ENCODE measurements around the gene GALNT14. TPM values are rescaled to one million over a fixed set of nuclear protein-coding genes. Genes with fewer than 3 reads are reported as not detected.

GALNT14 gene
- polyA plus RNA-seq, 3 donors = 1.7 to 3.9 (median 2.1) TPM

DNA sequence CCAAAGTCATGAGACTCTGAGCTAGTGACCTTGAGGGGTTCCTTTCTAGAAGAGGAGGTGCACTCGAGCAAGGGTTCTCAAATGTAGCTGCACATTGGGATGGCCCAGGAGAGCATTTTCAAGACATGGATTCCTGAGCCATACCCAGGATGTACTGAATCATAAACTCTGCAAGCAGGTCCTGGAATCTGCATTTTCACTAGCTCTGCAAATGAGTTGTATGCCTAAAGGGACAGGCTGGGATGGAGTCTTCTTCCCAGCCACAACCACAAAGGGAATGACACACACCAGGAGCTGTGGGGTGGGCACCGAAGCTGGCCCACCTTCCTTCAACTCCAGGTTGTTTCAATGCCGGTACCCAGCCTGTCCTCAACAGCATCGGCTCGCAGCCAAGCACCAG, 90.6 kb downstream of the GALNT14 start:
- 69 to 80% (median 71%) methylated on average over 5 of the region's 5 CpGs for WGBS, 3 donors
- H3K27ac ChIP-seq (ENCODE audit: low read depth, low read length) = no peak overlapping the region

GRCh38 chr2:31038385-31038784, 99.9 kb downstream of the GALNT14 start:
- no peak overlapping the region for H3K27ac ChIP-seq (ENCODE audit: low read depth, low read length)
- WGBS, 3 donors = 62 to 81% (median 78%) methylated on average over 4 of the region's 4 CpGs

DNA sequence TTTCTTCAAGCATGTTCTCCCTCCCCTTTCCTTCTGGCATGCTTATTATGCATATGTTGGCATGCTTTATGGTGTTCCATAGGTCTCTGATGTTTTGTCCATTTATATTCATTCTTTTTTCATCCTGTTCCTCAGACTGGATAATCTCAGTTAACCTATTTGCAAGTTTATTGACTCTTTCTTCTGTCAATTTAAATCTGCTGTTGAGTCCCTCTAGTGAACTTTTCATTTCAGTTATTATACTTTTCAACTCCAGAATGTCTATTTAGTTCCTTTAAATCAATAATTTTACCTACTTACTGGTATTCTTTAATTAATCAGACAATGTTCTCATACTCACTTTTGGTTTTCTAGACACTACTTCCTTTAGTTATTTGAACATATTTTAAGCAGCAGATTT, 101.2 kb downstream of the GALNT14 start:
- H3K27ac ChIP-seq (ENCODE audit: low read depth, low read length) = no peak overlapping the region

DNA sequence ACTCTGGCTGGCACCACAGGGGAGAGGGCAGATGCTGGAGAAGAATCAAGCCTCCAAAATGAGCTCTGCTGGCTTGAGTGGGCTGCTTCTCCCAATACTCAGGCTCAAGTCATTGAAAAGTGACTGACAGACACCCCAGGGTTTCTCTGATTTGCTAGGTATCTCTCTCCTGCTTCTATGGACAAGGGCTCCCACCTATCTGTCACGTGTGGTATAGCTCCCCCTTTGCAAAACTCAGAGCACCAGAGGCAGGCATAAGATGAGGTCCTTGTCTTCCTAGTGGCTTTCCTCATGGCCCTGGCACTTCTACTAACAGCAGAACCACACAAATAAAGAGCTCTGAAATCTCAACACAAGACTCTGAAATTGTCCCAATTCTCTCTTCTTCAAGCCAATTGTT, 105.2 kb downstream of the GALNT14 start:
- no peak overlapping the region for H3K27ac ChIP-seq (ENCODE audit: low read depth, low read length)

GRCh38 chr2:31032475-31032874, 105.8 kb downstream of the GALNT14 start:
- H3K27ac ChIP-seq (ENCODE audit: low read depth, low read length) = no peak overlapping the region
- WGBS, 3 donors = 59 to 77% (median 65%) methylated on average over 3 of the region's 3 CpGs

More for the DNA sequence above, 105.2 kb downstream of the GALNT14 start:
- 16 to 37% (median 17%) methylated on average over 1 of the region's 1 CpG for WGBS, 3 donors

DNA sequence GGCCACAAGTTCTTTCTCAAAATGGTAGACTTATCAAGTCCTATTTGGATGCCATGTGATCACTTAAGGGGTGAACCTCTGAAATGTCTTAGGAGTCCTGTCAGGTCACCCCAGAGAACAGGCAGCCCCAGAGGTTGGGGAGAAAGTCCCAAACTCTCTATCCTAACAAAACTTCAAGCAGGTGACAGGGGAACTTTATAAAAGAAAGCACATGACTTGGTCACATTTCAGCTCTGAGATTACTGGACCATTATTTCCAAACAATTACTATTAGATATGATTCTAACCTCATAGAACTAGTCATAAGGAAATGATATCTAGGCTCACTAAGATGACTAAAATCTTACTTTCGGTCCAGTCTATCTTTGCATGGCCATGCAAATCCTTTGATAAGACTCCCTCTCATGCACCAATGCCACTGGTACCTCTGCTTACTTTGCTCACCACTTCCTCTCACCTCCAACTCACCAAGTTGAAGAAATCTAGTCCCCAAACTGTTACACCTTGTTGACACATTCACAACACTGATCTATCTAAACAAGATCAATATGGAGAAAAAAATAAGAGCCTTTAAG, 107.0 kb downstream of the GALNT14 start:
- 0 to 50% (median 41%) methylated on average over 1 of the region's 1 CpG for WGBS, 3 donors

GRCh38 chr2:31028417-31028816, 109.8 kb downstream of the GALNT14 start:
- H3K27ac ChIP-seq (ENCODE audit: low read depth, low read length) = no peak overlapping the region
- 39 to 65% (median 63%) methylated on average over 8 of the region's 8 CpGs for WGBS, 3 donors

More for the DNA sequence above, 107.0 kb downstream of the GALNT14 start:
- H3K27ac ChIP-seq (ENCODE audit: low read depth, low read length) = no peak overlapping the region

- H3K27ac ChIP-seq (ENCODE audit: low read depth, low read length) = no peak overlapping the region
- WGBS, 3 donors = 86 to 89% (median 87%) methylated on average over 3 to 5 of the region's 5 CpGs
These were observed 110.7 kb downstream of the GALNT14 start for GRCh38 chr2:31027549-31027948.

DNA sequence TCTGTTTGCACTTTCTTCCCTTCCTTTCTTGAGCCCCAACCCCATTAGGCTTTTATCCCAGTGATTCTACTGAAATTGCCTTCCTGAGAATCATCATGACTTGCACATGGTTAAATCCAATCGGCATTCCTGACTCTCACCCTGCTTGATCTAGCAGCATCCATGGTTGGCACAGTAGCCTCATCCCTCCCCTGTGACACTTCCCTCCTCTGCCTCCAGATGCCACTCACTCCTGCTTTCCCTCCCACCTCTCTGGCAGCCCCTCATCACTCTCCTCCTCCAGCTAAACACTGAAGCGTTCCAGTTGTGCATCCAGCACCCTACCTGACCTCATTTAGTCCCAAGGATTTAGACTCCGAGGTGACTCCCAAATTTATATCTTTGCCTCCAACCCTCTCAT, 114.7 kb downstream of the GALNT14 start:
- WGBS, 3 donors = 82 to 84% (median 83%) methylated on average over 3 of the region's 3 CpGs
- H3K27ac ChIP-seq (ENCODE audit: low read depth, low read length) = no peak overlapping the region

- WGBS, 3 donors = 79 to 92% (median 84%) methylated on average over 4 of the region's 4 CpGs
These were observed 117.5 kb downstream of the GALNT14 start for GRCh38 chr2:31020713-31021112.

GRCh38 chr2:31018280-31018679, 120.0 kb downstream of the GALNT14 start:
- WGBS, 3 donors = 89 to 91% (median 90%) methylated on average over 6 of the region's 6 CpGs
- no peak overlapping the region for H3K27ac ChIP-seq (ENCODE audit: low read depth, low read length)

More at GRCh38 chr2:31020713-31021112, 117.5 kb downstream of the GALNT14 start:
- no peak overlapping the region for H3K27ac ChIP-seq (ENCODE audit: low read depth, low read length)

GRCh38 chr2:31016648-31017047, 121.6 kb downstream of the GALNT14 start:
- H3K27ac ChIP-seq (ENCODE audit: low read depth, low read length) = no peak overlapping the region
- 86 to 97% (median 91%) methylated on average over 5 of the region's 5 CpGs for WGBS, 3 donors

DNA sequence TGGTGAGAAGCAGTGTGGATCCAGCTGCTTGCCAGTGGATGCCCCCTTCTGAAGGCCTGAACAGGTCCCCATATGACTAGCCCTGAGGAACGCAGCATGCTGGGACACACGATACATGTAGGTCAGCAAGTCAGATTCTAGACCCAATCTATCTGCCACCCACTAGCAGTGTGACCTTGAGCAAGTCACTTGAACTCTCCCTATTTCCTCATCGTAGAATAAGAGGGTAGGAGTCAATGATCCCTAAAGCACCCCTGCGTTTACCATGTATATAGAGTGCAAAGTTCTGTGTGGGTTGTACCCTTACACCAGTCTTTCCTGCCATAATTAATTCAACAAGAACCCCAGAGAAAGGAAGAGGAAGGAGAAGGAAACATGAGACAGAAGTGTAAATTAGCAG, 123.7 kb downstream of the GALNT14 start:
- 76 to 87% (median 77%) methylated on average over 4 of the region's 4 CpGs for WGBS, 3 donors

DNA sequence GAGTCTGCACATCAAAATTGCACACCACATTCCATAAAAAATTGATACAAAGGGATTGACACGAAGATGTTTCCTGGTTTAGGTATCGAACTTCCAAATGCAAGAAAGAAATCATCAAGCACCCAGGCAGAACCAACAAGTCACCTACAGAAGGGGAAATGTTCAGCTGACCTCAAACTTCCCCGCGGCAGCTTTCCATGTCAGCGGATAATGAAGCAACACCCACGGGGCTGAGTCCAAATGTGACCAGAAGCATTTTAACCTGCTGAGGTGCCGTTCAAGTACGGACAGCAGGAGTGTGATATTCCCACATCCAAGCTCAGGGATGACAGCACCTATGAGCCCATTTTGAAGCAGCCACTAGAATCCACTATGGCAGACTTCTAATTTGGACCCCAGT, 124.9 kb downstream of the GALNT14 start:
- H3K27ac ChIP-seq (ENCODE audit: low read depth, low read length) = no peak overlapping the region
- 53 to 79% (median 65%) methylated on average over 8 of the region's 8 CpGs for WGBS, 3 donors

More for the DNA sequence above, 123.7 kb downstream of the GALNT14 start:
- H3K27ac ChIP-seq (ENCODE audit: low read depth, low read length) = no peak overlapping the region

DNA sequence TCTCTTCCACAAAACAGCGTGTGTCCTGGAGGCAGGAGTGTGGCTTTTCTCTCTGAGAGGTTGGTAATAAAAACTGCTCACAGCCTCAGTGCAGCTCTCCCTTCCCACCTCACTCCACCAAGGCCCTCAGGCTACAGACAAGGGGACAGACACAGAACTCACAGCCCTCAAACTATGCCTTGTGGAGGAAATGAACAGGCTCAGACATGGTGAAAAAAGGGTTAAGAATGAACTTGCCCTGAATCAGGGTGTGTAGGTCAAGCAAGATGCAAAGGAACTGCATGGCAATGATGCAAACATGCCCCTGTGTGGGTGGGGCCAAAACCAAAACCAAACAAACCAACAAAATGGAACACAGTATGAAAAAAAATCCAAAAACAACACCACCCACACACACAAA, 125.8 kb downstream of the GALNT14 start:
- no peak overlapping the region for H3K27ac ChIP-seq (ENCODE audit: low read depth, low read length)
- 75 to 79% (median 79%) methylated on average over 1 of the region's 1 CpG for WGBS, 3 donors

GRCh38 chr2:31011587-31011986, 126.7 kb downstream of the GALNT14 start:
- WGBS, 3 donors = 53 to 91% (median 87%) methylated on average over 6 of the region's 6 CpGs
- H3K27ac ChIP-seq (ENCODE audit: low read depth, low read length) = no peak overlapping the region

DNA sequence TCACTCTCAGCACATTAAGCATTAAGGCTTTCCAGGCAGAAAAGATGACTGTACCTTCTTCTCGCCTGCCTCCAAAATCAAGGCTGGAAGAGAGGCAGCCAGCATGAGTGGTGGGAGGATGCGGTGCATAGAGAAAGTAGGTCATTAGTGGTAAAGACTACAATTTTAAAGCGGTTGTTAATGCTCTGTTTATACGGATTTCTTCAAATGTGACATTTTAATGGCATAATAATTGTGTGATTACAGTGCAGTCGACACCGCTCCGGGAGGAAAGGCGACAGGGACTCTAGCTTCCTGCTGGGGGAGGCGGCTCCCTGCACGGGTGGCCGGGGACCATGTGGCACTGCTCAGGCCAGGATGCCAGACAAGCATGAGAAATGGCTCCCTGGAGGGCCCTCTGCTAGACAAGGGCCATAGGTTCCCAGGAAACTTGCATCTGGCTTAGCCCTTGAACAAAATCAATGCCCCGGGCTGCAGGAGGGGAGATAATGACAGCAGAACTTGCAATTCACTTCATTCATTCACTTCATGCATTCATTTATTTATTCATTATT, 129.6 kb downstream of the GALNT14 start:
- 35 to 44% (median 38%) methylated on average over 12 of the region's 12 CpGs for WGBS, 3 donors
- H3K27ac ChIP-seq (ENCODE audit: low read depth, low read length) = no peak overlapping the region

DNA sequence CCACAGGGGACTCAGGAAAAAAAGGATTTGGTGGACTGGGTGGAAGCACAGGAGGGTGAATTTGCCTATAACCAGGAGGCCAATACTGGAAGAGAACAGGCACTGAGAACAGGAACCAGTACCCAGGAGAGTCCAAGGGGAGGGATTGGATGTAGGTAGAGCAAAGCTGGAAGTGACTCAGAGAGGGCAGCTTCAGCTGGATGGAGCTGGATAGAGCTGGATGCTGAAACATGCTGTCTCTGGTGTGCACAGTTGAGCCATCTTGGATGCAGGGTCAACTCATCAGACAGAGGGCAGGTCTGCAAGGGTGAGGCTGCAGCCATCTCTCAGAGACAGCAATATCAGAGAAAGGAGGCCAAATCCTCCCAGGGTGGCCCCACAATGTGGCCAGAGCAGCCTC, 134.0 kb downstream of the GALNT14 start:
- no peak overlapping the region for H3K27ac ChIP-seq (ENCODE audit: low read depth, low read length)

- WGBS, 3 donors = 38 to 47% (median 42%) methylated on average over 8 of the region's 8 CpGs
- no peak overlapping the region for H3K27ac ChIP-seq (ENCODE audit: low read depth, low read length)
These were observed 134.5 kb downstream of the GALNT14 start for GRCh38 chr2:31003749-31004148.

GRCh38 chr2:31002537-31003150, 135.6 kb downstream of the GALNT14 start:
- H3K27ac ChIP-seq (ENCODE audit: low read depth, low read length) = no peak overlapping the region
- 53 to 74% (median 70%) methylated on average over 4 of the region's 4 CpGs for WGBS, 3 donors

Data from adipose tissue (tissue), 3 donors.